HUES64 (cell line): ENCODE results near the gene TRPM3.

Experiments
- H3K27ac ChIP-seq: 2 replicates; pipeline ENCODE4 v1.7.0; 2013; ENCODE audit warnings: low read depth, low read length, inconsistent platforms
- H3K27me3 ChIP-seq: 2 replicates; pipeline ENCODE4 v1.6.1; 2013; ENCODE audit warnings: mild to moderate bottlenecking, low read length; ENCODE audit not compliant: insufficient read depth
- H3K36me3 ChIP-seq: 2 replicates; pipeline ENCODE4 v1.6.1; 2013; ENCODE audit warnings: mild to moderate bottlenecking, low read length; ENCODE audit not compliant: insufficient read depth
- H3K4me1 ChIP-seq: 2 replicates; pipeline ENCODE4 v1.6.1; 2013; ENCODE audit warnings: mild to moderate bottlenecking, low read length, moderate library complexity; ENCODE audit not compliant: insufficient read depth
- H3K4me3 ChIP-seq: 2 replicates; pipeline ENCODE4 v1.5.1; 2013; ENCODE audit warnings: mild to moderate bottlenecking, low read length, moderate library complexity
- H3K9ac ChIP-seq: 2 replicates; pipeline ENCODE4 v1.6.1; 2013; ENCODE audit warnings: mild to moderate bottlenecking, low read depth, low read length
- H3K9me3 ChIP-seq: 2 replicates; pipeline ENCODE4 v1.6.1; 2013; ENCODE audit warnings: low read depth, low read length; ENCODE audit not compliant: insufficient read depth
- WGBS: fragments of 150-250, 120-280 bp; methylation state at CpG from one replicate; pipeline ENCODE4 v1.1.7; 2013; ENCODE audit warnings: missing lambda C conversion rate; 5-methylcytosine and 5-hydroxymethylcytosine counted together

TRPM3 gene

GRCh38 chr9:70567511-70567910 lies 553.9 kb downstream of the TRPM3 start:
- no peaks in the 10 kb centered on the region for H3K27me3 ChIP-seq
- peaks cover 9% of the 10 kb centered on the region for H3K4me1 ChIP-seq
- WGBS = 91% methylated on average over 6 of the region's 7 CpGs
- no peak overlapping the region for H3K4me3 ChIP-seq
- no peaks in the 10 kb centered on the region for H3K36me3 ChIP-seq
- no peak overlapping the region for H3K27ac ChIP-seq
- no peaks in the 10 kb centered on the region for H3K9me3 ChIP-seq
- no peak overlapping the region for H3K9ac ChIP-seq

GRCh38 chr9:70566751-70567150 lies 554.7 kb downstream of the TRPM3 start:
- Histone ChIP-seq H3K27me3 (no peaks in the 10 kb centered on the region), H3K36me3 (no peaks in the 10 kb centered on the region), H3K9me3 (no peaks in the 10 kb centered on the region), H3K4me3 (no peak overlapping the region), H3K4me1 (peaks cover 9% of the 10 kb centered on the region), H3K27ac (no peak overlapping the region), H3K9ac (no peak overlapping the region)
- 48% methylated on average over 4 of the region's 4 CpGs for WGBS

- no peak overlapping the region for H3K4me3 ChIP-seq
- no peak overlapping the region for H3K27ac ChIP-seq
- no peaks in the 10 kb centered on the region for H3K27me3 ChIP-seq
- H3K36me3 ChIP-seq = no peaks in the 10 kb centered on the region
- 80% methylated on average over 3 of the region's 3 CpGs for WGBS
- H3K9ac ChIP-seq = no peak overlapping the region
- no peaks in the 10 kb centered on the region for H3K9me3 ChIP-seq
- H3K4me1 ChIP-seq = peaks cover 9% of the 10 kb centered on the region
These were observed 555.4 kb downstream of the TRPM3 start for GRCh38 chr9:70566066-70566465.

GRCh38 chr9:70564468-70565335 lies 556.7 kb downstream of the TRPM3 start:
- H3K9ac ChIP-seq = no peak overlapping the region
- no peak overlapping the region for H3K4me3 ChIP-seq
- 91% methylated on average over 7 of the region's 8 CpGs for WGBS
- H3K36me3 ChIP-seq = no peaks in the 10 kb centered on the region
- H3K9me3 ChIP-seq = no peaks in the 10 kb centered on the region
- no peaks in the 10 kb centered on the region for H3K27me3 ChIP-seq
- no peak overlapping the region for H3K27ac ChIP-seq
- peaks cover 9% of the 10 kb centered on the region for H3K4me1 ChIP-seq

- Histone ChIP-seq H3K27ac (no peak overlapping the region), H3K9ac (no peak overlapping the region), H3K27me3 (no peaks in the 10 kb centered on the region)
These were observed 557.8 kb downstream of the TRPM3 start for GRCh38 chr9:70563431-70564204.

GRCh38 chr9:70563010-70563409 lies 558.4 kb downstream of the TRPM3 start:
- Histone ChIP-seq H3K9me3 (no peaks in the 10 kb centered on the region), H3K4me3 (no peak overlapping the region), H3K9ac (no peak overlapping the region), H3K27me3 (no peaks in the 10 kb centered on the region), H3K4me1 (peaks cover 9% of the 10 kb centered on the region), H3K27ac (no peak overlapping the region), H3K36me3 (no peaks in the 10 kb centered on the region)
- WGBS = 95% methylated on average over 4 of the region's 4 CpGs

More at GRCh38 chr9:70563431-70564204, 557.8 kb downstream of the TRPM3 start:
- Histone ChIP-seq H3K4me1 (peaks cover 9% of the 10 kb centered on the region), H3K9me3 (no peaks in the 10 kb centered on the region), H3K4me3 (no peak overlapping the region), H3K36me3 (no peaks in the 10 kb centered on the region)
- 90% methylated on average over 5 of the region's 5 CpGs for WGBS

- Histone ChIP-seq H3K27ac (no peak overlapping the region), H3K9me3 (no peaks in the 10 kb centered on the region), H3K27me3 (no peaks in the 10 kb centered on the region), H3K36me3 (no peaks in the 10 kb centered on the region), H3K4me1 (peaks cover 4% of the 10 kb centered on the region), H3K4me3 (no peak overlapping the region), H3K9ac (no peak overlapping the region)
- 93% methylated on average over 3 of the region's 3 CpGs for WGBS
These were observed 559.5 kb downstream of the TRPM3 start for GRCh38 chr9:70561786-70562395.

- WGBS = 94% methylated on average over 4 of the region's 4 CpGs
- no peak overlapping the region for H3K27ac ChIP-seq
These were observed 560.3 kb downstream of the TRPM3 start for GRCh38 chr9:70561111-70561510.

GRCh38 chr9:70559102-70559501 lies 562.3 kb downstream of the TRPM3 start:
- peaks cover 10% of the 10 kb centered on the region for H3K4me1 ChIP-seq
- no peak overlapping the region for H3K4me3 ChIP-seq
- H3K36me3 ChIP-seq = no peaks in the 10 kb centered on the region
- no peaks in the 10 kb centered on the region for H3K27me3 ChIP-seq
- no peaks in the 10 kb centered on the region for H3K9me3 ChIP-seq
- H3K27ac ChIP-seq = no peak overlapping the region
- no peak overlapping the region for H3K9ac ChIP-seq

More at GRCh38 chr9:70561111-70561510, 560.3 kb downstream of the TRPM3 start:
- H3K9me3 ChIP-seq = no peaks in the 10 kb centered on the region
- no peak overlapping the region for H3K9ac ChIP-seq
- no peak overlapping the region for H3K4me3 ChIP-seq
- H3K27me3 ChIP-seq = no peaks in the 10 kb centered on the region
- H3K4me1 ChIP-seq = no peaks in the 10 kb centered on the region
- no peaks in the 10 kb centered on the region for H3K36me3 ChIP-seq

GRCh38 chr9:70557661-70558369 lies 563.6 kb downstream of the TRPM3 start:
- Histone ChIP-seq H3K4me1 (peaks cover 23% of the 10 kb centered on the region), H3K9ac (no peak overlapping the region), H3K27ac (no peak overlapping the region), H3K36me3 (no peaks in the 10 kb centered on the region), H3K4me3 (no peak overlapping the region), H3K9me3 (no peaks in the 10 kb centered on the region), H3K27me3 (no peaks in the 10 kb centered on the region)
- 92% methylated on average over 6 of the region's 6 CpGs for WGBS
